Measurements from ENCODE around the gene SLC35F3.

GRCh38 chr1:234119431-234119830, 215.0 kb downstream of the SLC35F3 start:
- TF ChIP-seq SP1 (IDR thresholded peaks at IDR 0.05) = no peak
- no peak for TF ChIP-seq CTCF (IDR thresholded peaks at IDR 0.05; ENCODE audit: low read depth, low read length, missing input control)
- TF ChIP-seq MAX (IDR thresholded peaks at IDR 0.05) = no peak
- TF ChIP-seq RAD21 (IDR thresholded peaks at IDR 0.05) = no peak
- no peak for TF ChIP-seq RXRA (IDR thresholded peaks at IDR 0.05)
- no peak for TF ChIP-seq HNF4G (IDR thresholded peaks at IDR 0.05)
- TF ChIP-seq EGR1 (IDR thresholded peaks at IDR 0.05; ENCODE audit: low read depth in 2 of 2) = no peak
